Spleen (tissue), 11 donors: ENCODE data around the gene CDC20. TPM values are rescaled to one million over a fixed set of nuclear protein-coding genes. Genes with fewer than 3 reads are reported as not detected.

Experiments used
- DNase-seq: peaks from one replicate; pipeline ENCODE4 v3.0.0-alpha.2; 2020
- H3K27ac ChIP-seq, 8 donors: fragments of 200-600 bp; sonication (generic) in 7 of 8; 1 replicate in 4 of 8; 2 replicates in 4 of 8; pipeline versions ENCODE4 v1.5.0 to v1.8.0; 2016 to 2021; ENCODE audit warnings: inconsistent platforms in 4 of 8, mild to moderate bottlenecking in 4 of 8, moderate library complexity in 1 of 8
- H3K27me3 ChIP-seq, 7 donors: fragments of 200-600 bp; sonication (generic) in 6 of 7; replicated peaks in 1 of 7; 1 replicate in 4 of 7; 2 replicates in 3 of 7; pipeline versions ENCODE4 v1.5.0 to v1.8.0; 2016 to 2021; ENCODE audit warnings: inconsistent platforms in 3 of 7, mild to moderate bottlenecking in 1 of 7
- H3K36me3 ChIP-seq, 6 donors: fragments of 200-600 bp; sonication (generic) in 5 of 6; 1 replicate in 4 of 6; 2 replicates in 2 of 6; pipeline versions ENCODE4 v1.5.0 to v1.8.0; 2016 to 2021; ENCODE audit warnings: inconsistent platforms in 2 of 6
- H3K4me1 ChIP-seq, 6 donors: fragments of 200-600 bp; sonication (generic) in 5 of 6; 1 replicate in 3 of 6; 2 replicates in 3 of 6; pipeline versions ENCODE4 v1.5.0 to v1.8.0; 2016 to 2021; ENCODE audit warnings: inconsistent platforms in 3 of 6
- H3K4me3 ChIP-seq, 8 donors: fragments of 200-600 bp; sonication (generic) in 7 of 8; 1 replicate in 4 of 8; 2 replicates in 4 of 8; pipeline versions ENCODE4 v1.5.0 to v1.8.0; 2016 to 2021; ENCODE audit warnings: inconsistent platforms in 4 of 8, mild to moderate bottlenecking in 4 of 8, moderate library complexity in 2 of 8
- H3K9me3 ChIP-seq, 8 donors: fragments of 200-600 bp; sonication (generic) in 7 of 8; 1 replicate in 4 of 8; 2 replicates in 4 of 8; pipeline versions ENCODE4 v1.5.0 to v1.8.0; 2016 to 2021; ENCODE audit warnings: inconsistent platforms in 4 of 8
- POLR2A ChIP-seq, 3 donors: fragments of 450-650 bp; IDR thresholded peaks; one replicate each; pipeline ENCODE4 v1.5.1; 2017; ENCODE audit warnings: antibody characterized with exemption in 3 of 3, mild to moderate bottlenecking in 1 of 3
- POLR2AphosphoS5 ChIP-seq, 3 donors: sonication (generic); formaldehyde crosslinking; IDR thresholded peaks; one replicate each; pipeline ENCODE4 v1.5.1; 2017; ENCODE audit warnings: antibody characterized with exemption in 3 of 3
- WGBS, 5 donors: extraction: QIAGEN DNeasy Blood & Tissue Kit in 3 of 5; methylation state at CpG; one replicate each; pipeline versions ENCODE4 v1.1.5 to v1.1.7; 2013 to 2018; 5-methylcytosine and 5-hydroxymethylcytosine counted together
- intact Hi-C: fragments of 100-400 bp; cut with DNase I; formaldehyde crosslinking; loops from one replicate; pipeline ENCODE4 v1.15.0; 2023; ENCODE audit warnings: low total_unique reads
- polyA plus RNA-seq, 3 donors: library from polyadenylated mRNA; stranded (reverse); fragments of 200-250 nt; gene quantifications; one replicate each; pipeline ENCODE4 v1.2.1, GENCODE V29; 2013
- total RNA-seq, 7 donors: library from RNA; depleted of rRNA in 3 of 7; stranded (reverse); fragments of >200 nt in 3 of 7; fragmentation: NEBNext Ultra II Directional in 4 of 7; extraction: Animal tissue kit (Norgen Biotek cat#: 25700) in 4 of 7; gene quantifications; one replicate each; pipeline versions ENCODE4 v1.1.0 to v1.2.1, GENCODE V29; 2016 to 2021
- TF ChIP-seq, protein P1 (sequence below), 11 experiments: fragments of 200-600 bp in 7 of 11; fragments of 450-650 bp in 4 of 11; sonication (generic) in 4 of 11; IDR thresholded peaks in 8 of 11; conservative IDR thresholded peaks in 3 of 11; 1 replicate in 7 of 11; 2 replicates in 4 of 11; pipeline versions ENCODE4 v1.4.0 to v1.8.0; 2016 to 2021; ENCODE audit warnings: antibody characterized with exemption in 11 of 11, inconsistent platforms in 4 of 11, mild to moderate bottlenecking in 1 of 11
- donor health status: healthy with polysubstance abuse.
- donor health status: DM: no; HTN: no; CAD: no; lungs with moderate emphysema.
- donor health status: DM: no; HTN: no; CAD: no.
- donor health status: Bipolar disorder and iron deficiency.
- donor health status: healthy.
- donor health status: DM: no; HTN: no; CAD: no.
- donor health status: DM: yes; HTN: yes; CAD: no.

CDC20 gene
- total and polyA plus RNA-seq, 10 donors, result 2.1 to 25.9 (median 10.4) TPM

GRCh38 chr1:43327549-43328292 is 31.1 kb upstream of the CDC20 start:
- TF ChIP-seq POLR2A (IDR thresholded peaks at IDR 0.05) (no peak), POLR2AphosphoS5 (IDR thresholded peaks at IDR 0.05) (no peak)
- TF ChIP-seq, protein P1, sequence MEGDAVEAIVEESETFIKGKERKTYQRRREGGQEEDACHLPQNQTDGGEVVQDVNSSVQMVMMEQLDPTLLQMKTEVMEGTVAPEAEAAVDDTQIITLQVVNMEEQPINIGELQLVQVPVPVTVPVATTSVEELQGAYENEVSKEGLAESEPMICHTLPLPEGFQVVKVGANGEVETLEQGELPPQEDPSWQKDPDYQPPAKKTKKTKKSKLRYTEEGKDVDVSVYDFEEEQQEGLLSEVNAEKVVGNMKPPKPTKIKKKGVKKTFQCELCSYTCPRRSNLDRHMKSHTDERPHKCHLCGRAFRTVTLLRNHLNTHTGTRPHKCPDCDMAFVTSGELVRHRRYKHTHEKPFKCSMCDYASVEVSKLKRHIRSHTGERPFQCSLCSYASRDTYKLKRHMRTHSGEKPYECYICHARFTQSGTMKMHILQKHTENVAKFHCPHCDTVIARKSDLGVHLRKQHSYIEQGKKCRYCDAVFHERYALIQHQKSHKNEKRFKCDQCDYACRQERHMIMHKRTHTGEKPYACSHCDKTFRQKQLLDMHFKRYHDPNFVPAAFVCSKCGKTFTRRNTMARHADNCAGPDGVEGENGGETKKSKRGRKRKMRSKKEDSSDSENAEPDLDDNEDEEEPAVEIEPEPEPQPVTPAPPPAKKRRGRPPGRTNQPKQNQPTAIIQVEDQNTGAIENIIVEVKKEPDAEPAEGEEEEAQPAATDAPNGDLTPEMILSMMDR (IDR thresholded peaks at IDR 0.05 in 8 of 11, conservative IDR thresholded peaks at IDR 0.05 in 3 of 11), result no peak
- DNase-seq, result no peak
- H3K9me3 ChIP-seq, result peaks cover 0 to 38% (median 32%) of the 10 kb centered on the region in 8 donors
- H3K36me3 ChIP-seq, result peaks cover 0 to 28% (median 6%) of the 10 kb centered on the region in 6 donors
- H3K4me1 ChIP-seq, result peaks cover 0 to 20% (median 14%) of the 10 kb centered on the region in 6 donors
- intact Hi-C loops, result no loop called here
- no peak overlapping the region for H3K4me3 ChIP-seq
- no peak overlapping the region for H3K27ac ChIP-seq
- 94 to 100% (median 100%) methylated on average over 1 of the region's 1 CpG for WGBS, 5 donors
- no peaks in the 10 kb centered on the region for H3K27me3 ChIP-seq

DNA sequence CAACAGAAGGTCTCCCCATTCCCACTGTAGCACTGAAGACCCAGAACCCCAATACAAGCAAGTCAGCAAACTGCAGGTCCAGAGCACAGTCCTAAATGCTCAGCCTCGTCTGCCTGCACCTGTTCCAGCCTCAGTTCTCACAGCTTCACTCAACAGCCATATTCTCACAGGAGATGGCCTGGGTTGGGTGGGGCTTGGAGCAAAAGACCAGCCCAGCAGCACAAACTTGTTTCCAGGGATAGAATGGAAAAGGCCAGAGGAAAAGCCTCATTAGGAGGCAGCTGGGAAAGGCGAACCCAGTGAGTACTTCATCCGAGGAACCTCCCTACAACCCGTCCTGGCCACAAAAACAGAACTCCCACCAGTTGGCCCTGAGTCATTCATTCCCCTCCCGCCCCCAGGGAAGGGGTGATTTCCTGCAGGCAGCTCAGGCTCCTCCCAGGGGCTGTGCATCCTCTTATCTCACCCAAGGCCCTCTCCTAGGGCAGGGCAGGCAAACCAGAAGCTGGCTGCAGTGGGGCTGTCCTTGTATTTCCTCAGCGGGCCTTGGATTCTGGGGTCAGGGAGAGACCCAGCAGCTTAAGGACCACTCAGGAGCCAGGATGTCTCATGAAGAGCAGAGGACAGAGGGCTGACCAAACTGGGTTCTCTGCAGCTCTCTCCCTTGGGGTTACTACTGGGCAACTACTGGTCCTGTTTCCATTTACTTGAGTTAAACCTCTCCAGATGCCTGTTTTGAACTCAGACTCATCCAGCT is 28.6 kb upstream of the CDC20 start:
- intact Hi-C loops, result no loop called here
- peak overlapping the region; percentile 27 to 78 (median 64) for H3K27ac ChIP-seq
- H3K9me3 ChIP-seq, result peaks cover 0 to 29% (median 22%) of the 10 kb centered on the region in 8 donors
- DNase-seq, result peak; percentile 84
- H3K27me3 ChIP-seq, result no peaks in the 10 kb centered on the region
- peaks cover 0 to 3% (median 0%) of the 10 kb centered on the region in 6 donors for H3K36me3 ChIP-seq
- H3K4me1 ChIP-seq, result peaks cover 0 to 20% (median 14%) of the 10 kb centered on the region in 6 donors
- no peak overlapping the region for H3K4me3 ChIP-seq
- 10 to 26% (median 13%) methylated on average over 5 to 6 of the region's 6 CpGs for WGBS, 5 donors
- TF ChIP-seq, protein P1 (IDR thresholded peaks at IDR 0.05 in 8 of 11, conservative IDR thresholded peaks at IDR 0.05 in 3 of 11), result no peak
- TF ChIP-seq POLR2AphosphoS5 (IDR thresholded peaks at IDR 0.05), result peak; percentile 22 to 82 (median 74)

GRCh38 chr1:43331688-43332087 is 27.1 kb upstream of the CDC20 start:
- Histone ChIP-seq H3K4me1 (peaks cover 0 to 20% (median 14%) of the 10 kb centered on the region in 6 donors), H3K9me3 (peaks cover 0 to 16% (median 11%) of the 10 kb centered on the region in 8 donors), H3K27ac (no peak overlapping the region), H3K36me3 (no peaks in the 10 kb centered on the region), H3K4me3 (no peak overlapping the region), H3K27me3 (no peaks in the 10 kb centered on the region)
- TF ChIP-seq, protein P1 (IDR thresholded peaks at IDR 0.05 in 8 of 11, conservative IDR thresholded peaks at IDR 0.05 in 3 of 11), result no peak
- TF ChIP-seq POLR2A (IDR thresholded peaks at IDR 0.05) (no peak), POLR2AphosphoS5 (IDR thresholded peaks at IDR 0.05) (no peak)
- intact Hi-C loops, result no loop called here
- 94 to 96% (median 95%) methylated on average over 5 of the region's 5 CpGs for WGBS, 5 donors
- no peak for DNase-seq
